ENCODE data around the gene MYO1C.
A peak's percentile ranks its signal among the peaks of the same experiment; 100 is the strongest.

MYO1C gene

GRCh38 chr17:1460233-1460632, 32.3 kb downstream of the MYO1C start:
- no peak overlapping the region for H2AK5ac ChIP-seq (ENCODE audit: low read length, severe bottlenecking)
- peaks cover 4% of the 10 kb centered on the region for H3K79me1 ChIP-seq (replicated peaks; ENCODE audit: low read length, poor library complexity, severe bottlenecking)
- no peak overlapping the region for H4K8ac ChIP-seq (ENCODE audit: low read length)
- H3K18ac ChIP-seq (ENCODE audit: low read depth in 1 of 2, low read length in 2 of 2): no peak overlapping the region
- H3K27me3 ChIP-seq (ENCODE audit: control insufficient read depth in 1 of 2, insufficient read depth in 1 of 2, low read length in 2 of 2): no peaks in the 10 kb centered on the region
- 86% methylated on average over 6 of the region's 6 CpGs for WGBS
- no peak overlapping the region for H2AFZ ChIP-seq (ENCODE audit: low read depth, low read length)
- H3K9me3 ChIP-seq (ENCODE audit: control insufficient read depth, low read length): no peaks in the 10 kb centered on the region
- H3K9ac ChIP-seq (ENCODE audit: low read length): peak overlapping the region; percentile 15
- H3K36me3 ChIP-seq (ENCODE audit: control insufficient read depth in 1 of 2, insufficient read depth in 2 of 2, low read depth in 1 of 2, low read length in 2 of 2): peaks cover 18 to 23% of the 10 kb centered on the region in 2 experiments
- H2BK12ac ChIP-seq (ENCODE audit: low read length in 2 of 2): peak overlapping the region in 1 of 2 experiments; percentile 29
- H3K14ac ChIP-seq (ENCODE audit: low read length in 2 of 2): no peak overlapping the region
- no peak overlapping the region for H4K91ac ChIP-seq (ENCODE audit: low read length)
- DNase-seq: no peak
- no peak overlapping the region for H2BK120ac ChIP-seq (ENCODE audit: low read depth, low read length)
- H3K4me3 ChIP-seq (ENCODE audit: insufficient read depth in 1 of 2, low read depth in 1 of 2, low read length in 2 of 2): no peak overlapping the region
- no peak overlapping the region for H3K4ac ChIP-seq (ENCODE audit: low read depth in 1 of 2, low read length in 2 of 2)
- no peak overlapping the region for H2BK5ac ChIP-seq (ENCODE audit: low read depth, low read length, poor library complexity, severe bottlenecking)
- H2BK15ac ChIP-seq (ENCODE audit: low read depth, poor library complexity, severe bottlenecking): no peak overlapping the region
- H3K23ac ChIP-seq (ENCODE audit: low read length in 2 of 2): no peak overlapping the region
- H3K4me2 ChIP-seq (ENCODE audit: low read length, poor library complexity, severe bottlenecking): no peak overlapping the region
- peaks cover 17% of the 10 kb centered on the region for H3K4me1 ChIP-seq (ENCODE audit: control insufficient read depth, insufficient read depth, low read depth, low read length)
- peak overlapping the region; percentile 2 for H3K27ac ChIP-seq (ENCODE audit: low read length, poor library complexity, severe bottlenecking)

- Histone ChIP-seq H2AK5ac (ENCODE audit: low read length, severe bottlenecking) (peak within 1 kb of the TSS; percentile 86), H2AFZ (ENCODE audit: low read depth, low read length) (peak within 1 kb of the TSS; percentile 58), H3K4me3 (ENCODE audit: insufficient read depth in 1 of 2, low read depth in 1 of 2, low read length in 2 of 2) (peak within 1 kb of the TSS; percentile 83 to 99), H2BK120ac (ENCODE audit: low read depth, low read length) (peak within 1 kb of the TSS; percentile 3), H3K23ac (ENCODE audit: low read length in 2 of 2) (peak within 1 kb of the TSS in 1 of 2 experiments; percentile 91), H3K27me3 (ENCODE audit: control insufficient read depth in 1 of 2, insufficient read depth in 1 of 2, low read length in 2 of 2) (no peaks in the 10 kb centered on the region), H3K4me1 (ENCODE audit: control insufficient read depth, insufficient read depth, low read depth, low read length) (peaks cover 22% of the 10 kb centered on the region), H3K79me1 (replicated peaks; ENCODE audit: low read length, poor library complexity, severe bottlenecking) (peaks cover 4% of the 10 kb centered on the region), H3K27ac (ENCODE audit: low read length, poor library complexity, severe bottlenecking) (peak within 1 kb of the TSS; percentile 78), H2BK12ac (ENCODE audit: low read length in 2 of 2) (peak within 1 kb of the TSS; percentile 66 to 80), H3K4ac (ENCODE audit: low read depth in 1 of 2, low read length in 2 of 2) (peak within 1 kb of the TSS; percentile 98 to 100), H3K14ac (ENCODE audit: low read length in 2 of 2) (peak within 1 kb of the TSS; percentile 86 to 99), H3K4me2 (ENCODE audit: low read length, poor library complexity, severe bottlenecking) (peak within 1 kb of the TSS; percentile 91), H3K9ac (ENCODE audit: low read length) (peak within 1 kb of the TSS; percentile 96), H2BK5ac (ENCODE audit: low read depth, low read length, poor library complexity, severe bottlenecking) (peak within 1 kb of the TSS; percentile 98), H3K9me3 (ENCODE audit: control insufficient read depth, low read length) (no peaks in the 10 kb centered on the region), H3K18ac (ENCODE audit: low read depth in 1 of 2, low read length in 2 of 2) (peak within 1 kb of the TSS; percentile 98 to 99), H4K8ac (ENCODE audit: low read length) (peak within 1 kb of the TSS; percentile 94), H4K91ac (ENCODE audit: low read length) (peak within 1 kb of the TSS; percentile 99), H3K36me3 (ENCODE audit: control insufficient read depth in 1 of 2, insufficient read depth in 2 of 2, low read depth in 1 of 2, low read length in 2 of 2) (peaks cover 8 to 14% of the 10 kb centered on the region in 2 experiments), H2BK15ac (ENCODE audit: low read depth, poor library complexity, severe bottlenecking) (peak within 1 kb of the TSS; percentile 90)
- peak; percentile 95 for DNase-seq
- under 1% methylated on average over 71 of the region's 93 CpGs for WGBS
Observed at GRCh38 chr17:1455797-1456599, 36.5 kb downstream of the MYO1C start, which contains the start of gene CRK. TSS of gene CRK (minus strand) at chr17:1456232. CDS start at chr17:1456117, 115 bp downstream.

- peak overlapping the region; percentile 91 for H3K4me2 ChIP-seq (ENCODE audit: low read length, poor library complexity, severe bottlenecking)
- H3K23ac ChIP-seq (ENCODE audit: low read length in 2 of 2): peak overlapping the region in 1 of 2 experiments; percentile 91
- H2BK12ac ChIP-seq (ENCODE audit: low read length in 2 of 2): peak overlapping the region; percentile 66 to 80
- peak overlapping the region; percentile 90 for H2BK15ac ChIP-seq (ENCODE audit: low read depth, poor library complexity, severe bottlenecking)
- H3K4me3 ChIP-seq (ENCODE audit: insufficient read depth in 1 of 2, low read depth in 1 of 2, low read length in 2 of 2): peak overlapping the region; percentile 82 to 99
- peak overlapping the region; percentile 42 for H3K27ac ChIP-seq (ENCODE audit: low read length, poor library complexity, severe bottlenecking)
- peak overlapping the region; percentile 94 for H4K8ac ChIP-seq (ENCODE audit: low read length)
- H3K4ac ChIP-seq (ENCODE audit: low read depth in 1 of 2, low read length in 2 of 2): peak overlapping the region; percentile 98 to 100
- peak; percentile 87 for DNase-seq
- no peaks in the 10 kb centered on the region for H3K9me3 ChIP-seq (ENCODE audit: control insufficient read depth, low read length)
- H3K18ac ChIP-seq (ENCODE audit: low read depth in 1 of 2, low read length in 2 of 2): peak overlapping the region; percentile 98 to 99
- H2BK120ac ChIP-seq (ENCODE audit: low read depth, low read length): peak overlapping the region; percentile 3
- peak overlapping the region; percentile 86 to 99 for H3K14ac ChIP-seq (ENCODE audit: low read length in 2 of 2)
- peak overlapping the region; percentile 58 for H2AFZ ChIP-seq (ENCODE audit: low read depth, low read length)
- peak overlapping the region; percentile 99 for H4K91ac ChIP-seq (ENCODE audit: low read length)
- peaks cover 20% of the 10 kb centered on the region for H3K4me1 ChIP-seq (ENCODE audit: control insufficient read depth, insufficient read depth, low read depth, low read length)
- H3K9ac ChIP-seq (ENCODE audit: low read length): peak overlapping the region; percentile 96
- WGBS: under 1% methylated on average over 26 of the region's 31 CpGs
- no peaks in the 10 kb centered on the region for H3K27me3 ChIP-seq (ENCODE audit: control insufficient read depth in 1 of 2, insufficient read depth in 1 of 2, low read length in 2 of 2)
- peaks cover 4% of the 10 kb centered on the region for H3K79me1 ChIP-seq (replicated peaks; ENCODE audit: low read length, poor library complexity, severe bottlenecking)
- H2AK5ac ChIP-seq (ENCODE audit: low read length, severe bottlenecking): no peak overlapping the region
- peak overlapping the region; percentile 98 for H2BK5ac ChIP-seq (ENCODE audit: low read depth, low read length, poor library complexity, severe bottlenecking)
- H3K36me3 ChIP-seq (ENCODE audit: control insufficient read depth in 1 of 2, insufficient read depth in 2 of 2, low read depth in 1 of 2, low read length in 2 of 2): peaks cover 8 to 14% of the 10 kb centered on the region in 2 experiments
Observed at GRCh38 chr17:1455291-1455796, 37.1 kb downstream of the MYO1C start.

- Histone ChIP-seq H3K4me2 (ENCODE audit: low read length, poor library complexity, severe bottlenecking) (peak overlapping the region; percentile 91), H4K8ac (ENCODE audit: low read length) (no peak overlapping the region), H3K23ac (ENCODE audit: low read length in 2 of 2) (no peak overlapping the region), H3K4me3 (ENCODE audit: insufficient read depth in 1 of 2, low read depth in 1 of 2, low read length in 2 of 2) (peak overlapping the region; percentile 33 to 82), H3K27me3 (ENCODE audit: control insufficient read depth in 1 of 2, insufficient read depth in 1 of 2, low read length in 2 of 2) (no peaks in the 10 kb centered on the region), H2AFZ (ENCODE audit: low read depth, low read length) (no peak overlapping the region), H3K36me3 (ENCODE audit: control insufficient read depth in 1 of 2, insufficient read depth in 2 of 2, low read depth in 1 of 2, low read length in 2 of 2) (peaks cover 8 to 16% of the 10 kb centered on the region in 2 experiments), H3K14ac (ENCODE audit: low read length in 2 of 2) (no peak overlapping the region), H3K4me1 (ENCODE audit: control insufficient read depth, insufficient read depth, low read depth, low read length) (peaks cover 16% of the 10 kb centered on the region), H2AK5ac (ENCODE audit: low read length, severe bottlenecking) (no peak overlapping the region), H2BK12ac (ENCODE audit: low read length in 2 of 2) (no peak overlapping the region), H3K27ac (ENCODE audit: low read length, poor library complexity, severe bottlenecking) (no peak overlapping the region), H3K9ac (ENCODE audit: low read length) (peak overlapping the region; percentile 96), H4K91ac (ENCODE audit: low read length) (no peak overlapping the region), H3K79me1 (replicated peaks; ENCODE audit: low read length, poor library complexity, severe bottlenecking) (peaks cover 4% of the 10 kb centered on the region), H2BK15ac (ENCODE audit: low read depth, poor library complexity, severe bottlenecking) (no peak overlapping the region), H3K4ac (ENCODE audit: low read depth in 1 of 2, low read length in 2 of 2) (peak overlapping the region in 1 of 2 experiments; percentile 39), H3K9me3 (ENCODE audit: control insufficient read depth, low read length) (no peaks in the 10 kb centered on the region), H2BK5ac (ENCODE audit: low read depth, low read length, poor library complexity, severe bottlenecking) (no peak overlapping the region), H2BK120ac (ENCODE audit: low read depth, low read length) (no peak overlapping the region), H3K18ac (ENCODE audit: low read depth in 1 of 2, low read length in 2 of 2) (no peak overlapping the region)
- 82% methylated on average over 9 of the region's 9 CpGs for WGBS
- no peak for DNase-seq
Observed at GRCh38 chr17:1454541-1454940, 37.9 kb downstream of the MYO1C start.

Data from mesenchymal stem cell (in vitro differentiated cells and primary cell).